KOPT-K1 (cell line): ENCODE data around the gene CELA3B.
"Not testable (repeated sequence)": the region's sequence is repeated elsewhere in the genome, so short reads cannot be mapped to it uniquely, and the experiment has no call there.

Experiments used
- H3K27ac ChIP-seq: fragments of 200-600 bp; sonication (generic); 2 replicates; pipeline ENCODE4 v1.5.1; 2016; ENCODE audit warnings: antibody characterized with exemption, mild to moderate bottlenecking, low read depth, low read length; ENCODE audit not compliant: poor library complexity, severe bottlenecking
- H3K36me3 ChIP-seq: fragments of 200-600 bp; sonication (generic); 2 replicates; pipeline ENCODE4 v1.5.1; 2017; ENCODE audit warnings: antibody characterized with exemption, mild to moderate bottlenecking, low read length, moderate library complexity; ENCODE audit not compliant: insufficient read depth
- H3K9me3 ChIP-seq: fragments of 200-600 bp; sonication (generic); 2 replicates; pipeline ENCODE4 v1.5.1; 2017; ENCODE audit warnings: antibody characterized with exemption, low read length, mild to moderate bottlenecking; ENCODE audit not compliant: insufficient read depth, poor library complexity, severe bottlenecking

CELA3B gene

DNA sequence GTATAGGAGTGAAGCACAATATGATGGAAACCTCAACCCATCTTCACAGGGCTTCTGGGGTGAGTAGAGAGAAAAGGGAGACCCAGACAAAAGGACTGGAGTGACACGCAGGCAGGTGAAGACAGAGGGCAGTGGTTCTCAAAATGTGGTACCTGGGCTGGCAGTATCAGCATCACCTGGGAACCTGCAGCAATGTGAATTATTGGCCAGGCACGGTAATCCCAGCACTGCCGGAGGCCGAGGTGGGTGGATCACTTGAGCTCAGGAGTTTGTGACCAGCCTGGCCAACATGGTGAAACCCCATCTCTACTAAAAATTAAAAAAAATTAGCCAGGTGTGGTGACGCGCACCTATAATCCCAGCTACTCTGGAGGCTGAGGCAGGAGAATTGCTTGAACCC, 5.3 kb downstream of the CELA3B start:
- H3K27ac ChIP-seq, H3K36me3 ChIP-seq: not testable (repeated sequence)

DNA sequence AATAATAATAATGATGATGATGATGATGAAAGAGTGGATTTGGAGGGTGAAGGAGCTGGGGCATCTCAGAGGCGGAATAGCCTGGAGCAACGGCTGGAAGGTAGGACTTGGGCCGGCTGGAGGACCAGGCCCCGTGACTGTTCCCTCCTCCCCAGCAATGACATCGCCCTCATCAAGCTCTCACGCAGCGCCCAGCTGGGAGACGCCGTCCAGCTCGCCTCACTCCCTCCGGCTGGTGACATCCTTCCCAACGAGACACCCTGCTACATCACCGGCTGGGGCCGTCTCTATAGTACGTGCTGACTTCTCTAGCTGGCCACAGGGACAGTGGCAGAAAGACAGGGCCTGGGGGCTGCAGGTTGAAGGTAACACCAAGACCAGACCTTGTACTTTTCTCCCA, 6.7 kb downstream of the CELA3B start:
- H3K27ac ChIP-seq, H3K9me3 ChIP-seq, H3K36me3 ChIP-seq: not testable (repeated sequence)

More for the DNA sequence above, 5.3 kb downstream of the CELA3B start:
- H3K9me3 ChIP-seq: not testable (repeated sequence)

DNA sequence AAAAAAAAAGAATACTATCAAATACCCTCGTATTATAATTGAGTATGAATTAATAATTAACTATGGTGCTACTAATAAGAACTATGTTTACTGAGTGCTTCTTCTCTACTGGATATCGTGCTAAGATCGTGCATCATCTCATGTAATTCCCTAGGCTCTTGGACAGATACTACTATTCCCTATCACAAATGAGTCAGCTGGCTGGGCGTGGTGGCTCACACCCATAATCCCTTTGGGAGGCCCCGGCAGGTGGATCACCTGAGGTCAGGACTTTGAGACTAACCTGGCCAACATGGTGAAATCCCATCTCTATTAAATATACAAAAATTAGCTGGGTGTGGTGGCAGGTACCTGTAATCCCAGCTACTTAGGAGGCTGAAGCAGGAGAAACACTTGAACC, 9.1 kb downstream of the CELA3B start:
- not testable (repeated sequence) for H3K9me3 ChIP-seq, H3K36me3 ChIP-seq, H3K27ac ChIP-seq

DNA sequence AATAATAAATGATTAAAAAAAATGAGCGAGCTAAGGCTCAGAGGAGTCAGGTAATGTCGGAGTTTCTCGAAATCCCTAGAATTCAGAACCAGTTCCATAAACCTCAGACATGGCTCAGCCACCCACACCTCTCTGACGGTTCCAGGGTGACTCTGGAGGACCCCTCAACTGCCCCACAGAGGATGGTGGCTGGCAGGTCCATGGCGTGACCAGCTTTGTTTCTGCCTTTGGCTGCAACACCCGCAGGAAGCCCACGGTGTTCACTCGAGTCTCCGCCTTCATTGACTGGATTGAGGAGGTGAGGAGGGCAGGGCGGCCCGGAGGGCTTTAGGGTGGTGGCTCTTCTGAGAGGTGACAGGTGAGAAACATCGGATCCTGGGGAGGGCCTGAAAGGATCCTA, 9.6 kb downstream of the CELA3B start:
- not testable (repeated sequence) for H3K9me3 ChIP-seq, H3K36me3 ChIP-seq, H3K27ac ChIP-seq

DNA sequence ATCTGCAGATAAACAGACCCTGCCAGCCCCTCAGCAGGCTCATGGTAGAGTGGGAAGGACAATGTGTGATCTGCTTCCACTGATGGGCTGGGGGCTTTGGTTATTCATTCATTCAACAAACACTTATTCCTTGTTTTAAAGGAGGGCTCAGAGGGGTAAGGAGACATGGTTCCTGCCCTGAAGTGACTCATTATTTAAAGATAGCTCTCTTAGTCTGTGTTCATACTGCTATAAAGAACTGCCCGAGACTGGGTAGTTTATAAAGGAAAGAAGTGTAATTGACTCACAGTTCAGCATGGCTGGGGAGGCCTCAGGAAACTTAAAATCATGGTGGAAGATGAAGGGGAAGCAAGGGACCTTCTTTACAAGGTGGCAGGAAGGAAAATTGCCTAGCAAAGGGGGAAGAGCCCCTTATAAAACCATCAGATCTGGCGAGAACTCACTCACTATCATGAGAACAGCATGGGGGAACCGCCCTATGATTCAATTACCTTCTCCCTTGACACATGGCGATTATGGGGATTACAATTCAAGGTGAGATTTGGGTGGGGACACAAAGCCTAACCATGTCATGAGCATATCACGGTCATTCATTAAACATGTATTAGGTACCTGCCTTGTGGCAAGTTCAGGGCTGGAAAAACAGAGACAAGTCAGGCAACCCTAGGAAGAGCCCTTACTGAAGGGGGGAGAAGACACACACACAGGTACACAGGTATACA, 13.0 kb downstream of the CELA3B start:
- H3K36me3 ChIP-seq, H3K9me3 ChIP-seq, H3K27ac ChIP-seq: not testable (repeated sequence)

DNA sequence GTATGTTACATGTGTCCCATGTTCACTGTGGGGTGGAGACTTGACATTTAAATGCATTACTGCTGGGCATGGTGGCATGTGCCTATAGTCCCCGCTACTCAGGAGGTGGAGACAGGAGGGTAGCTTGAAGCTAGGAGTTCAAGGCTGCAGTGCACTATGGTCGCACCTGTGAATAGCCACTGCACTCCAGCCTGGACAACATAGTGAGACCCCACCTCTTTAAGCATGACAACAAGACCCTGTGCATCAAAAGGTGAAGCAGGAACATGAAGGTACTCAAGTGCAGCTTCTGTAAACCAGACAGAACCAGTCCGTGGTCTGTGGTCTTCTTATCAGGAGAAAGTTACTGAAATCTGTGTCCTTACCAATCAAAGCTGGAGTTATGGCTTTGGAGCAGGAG, 15.4 kb downstream of the CELA3B start:
- not testable (repeated sequence) for H3K27ac ChIP-seq, H3K9me3 ChIP-seq, H3K36me3 ChIP-seq

DNA sequence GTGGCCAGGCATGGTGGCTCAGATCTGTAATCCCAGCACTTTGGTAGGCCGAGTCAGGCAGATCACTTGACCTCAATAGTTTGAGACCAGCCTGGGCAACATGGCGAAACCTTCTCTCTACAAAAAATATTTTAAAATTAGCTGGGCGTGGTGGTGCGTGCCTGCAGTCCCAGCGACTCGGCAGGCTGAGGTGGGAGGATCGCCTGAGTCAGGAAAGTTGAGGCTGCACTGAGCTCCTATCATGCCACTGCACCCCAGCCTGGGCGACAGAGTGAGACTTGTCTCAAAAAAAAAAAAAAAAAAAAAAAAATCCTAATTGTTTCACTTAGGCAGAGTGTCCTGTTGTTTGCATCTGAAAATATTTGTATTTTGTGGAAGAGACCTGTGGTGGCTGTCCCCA, 17.9 kb downstream of the CELA3B start:
- H3K9me3 ChIP-seq, H3K36me3 ChIP-seq, H3K27ac ChIP-seq: not testable (repeated sequence)

DNA sequence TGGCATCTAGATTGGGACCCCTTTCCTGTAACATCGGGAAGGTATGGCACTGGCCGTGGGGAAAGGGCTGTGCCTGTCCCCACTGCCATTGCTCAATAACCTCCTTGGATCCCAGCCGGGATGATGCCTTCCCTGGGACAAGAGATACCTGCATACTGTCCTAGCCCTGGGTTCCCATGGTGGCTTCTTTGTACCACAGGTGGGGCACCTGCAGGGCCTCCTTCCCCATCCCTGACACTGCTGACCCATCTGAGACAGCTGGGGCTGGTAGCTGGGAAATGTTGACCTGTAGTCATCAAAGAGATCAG, 19.8 kb downstream of the CELA3B start:
- not testable (repeated sequence) for H3K27ac ChIP-seq, H3K9me3 ChIP-seq, H3K36me3 ChIP-seq

DNA sequence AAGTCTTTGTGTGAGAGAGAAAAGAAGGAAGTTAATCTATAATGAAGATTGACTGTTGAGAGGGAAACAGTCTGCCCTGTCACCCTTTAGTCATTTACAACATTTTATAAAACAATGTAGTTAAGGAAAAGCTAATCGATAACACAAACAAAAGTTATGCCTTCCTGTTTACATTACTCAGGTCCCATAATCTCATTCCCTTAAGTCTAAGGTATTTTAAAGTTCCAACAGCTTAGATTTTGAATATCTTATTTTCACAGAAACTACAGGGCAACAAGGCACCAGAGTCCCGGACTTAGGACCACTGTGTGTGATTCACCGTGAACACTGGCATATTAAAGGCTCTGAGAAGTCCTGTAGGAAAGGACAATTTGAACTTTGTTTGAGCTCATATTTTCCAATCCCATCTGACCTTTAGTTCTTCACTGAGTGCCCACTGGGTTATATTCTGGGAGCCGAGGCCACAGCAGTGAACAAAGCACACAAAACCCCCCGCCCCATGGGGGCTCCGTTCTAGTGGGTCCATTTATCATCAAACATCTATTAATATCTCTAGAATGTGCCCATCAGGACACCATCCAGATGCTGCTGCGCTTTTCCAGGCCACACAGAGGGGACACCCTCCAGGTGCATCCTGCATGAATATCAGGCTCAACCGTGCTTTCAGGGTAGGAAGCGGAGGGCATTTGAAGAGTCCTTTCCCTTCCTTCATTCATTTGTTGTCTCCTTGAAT, 21.2 kb downstream of the CELA3B start:
- H3K9me3 ChIP-seq, H3K27ac ChIP-seq, H3K36me3 ChIP-seq: not testable (repeated sequence)

DNA sequence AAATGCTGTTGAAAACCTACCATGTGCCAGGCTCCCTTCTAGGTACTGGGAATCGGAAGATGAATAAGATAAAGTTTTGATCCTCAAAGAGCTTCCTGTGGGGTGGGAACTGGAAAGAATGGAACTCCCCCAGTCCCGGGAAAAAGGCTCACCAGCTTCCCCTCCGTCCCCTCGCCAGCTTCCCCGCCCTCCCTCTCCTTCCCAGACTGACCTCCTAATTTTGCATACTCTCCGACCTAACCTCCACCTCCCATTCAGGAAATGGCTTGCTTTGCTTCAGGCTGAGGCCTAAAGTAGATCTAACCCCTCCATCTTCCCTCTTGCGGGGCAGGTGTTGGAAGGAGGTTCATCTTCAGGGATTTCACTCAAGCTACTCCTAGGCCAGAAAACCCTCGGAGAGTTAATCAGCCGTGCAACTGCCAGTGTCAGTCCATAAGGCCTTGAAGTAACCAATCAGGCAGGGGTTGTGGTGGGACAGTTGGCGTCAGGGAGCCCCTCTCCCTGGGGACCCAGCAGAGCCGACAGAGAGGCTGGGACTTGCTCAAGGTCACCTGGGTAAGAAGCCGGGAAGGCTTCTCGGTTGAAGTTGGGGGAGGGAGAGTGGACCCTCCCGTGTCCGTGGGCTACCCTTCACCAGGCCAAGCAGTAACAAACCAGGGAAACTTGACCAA, 21.9 kb downstream of the CELA3B start:
- H3K36me3 ChIP-seq, H3K9me3 ChIP-seq, H3K27ac ChIP-seq: not testable (repeated sequence)

DNA sequence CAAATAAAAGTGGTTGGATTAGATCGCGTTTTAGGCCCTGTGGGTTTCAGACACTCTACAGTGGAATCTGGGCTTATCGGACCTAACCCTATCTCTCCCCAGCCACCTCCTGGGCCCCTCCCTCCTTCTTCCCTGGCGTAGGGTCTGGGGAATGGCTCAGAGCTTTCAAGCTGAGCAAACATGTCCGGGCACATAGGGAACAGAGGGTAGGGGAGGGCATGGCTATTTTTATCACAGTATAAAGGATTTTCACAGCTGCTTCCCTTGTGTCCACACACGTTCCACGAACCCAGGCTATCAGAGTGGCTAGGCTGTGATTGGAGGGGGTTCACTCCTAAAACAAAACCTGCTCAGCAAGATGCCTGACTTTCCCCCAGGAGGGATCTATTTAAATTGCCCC, 22.8 kb downstream of the CELA3B start:
- H3K9me3 ChIP-seq, H3K27ac ChIP-seq: not testable (repeated sequence)

DNA sequence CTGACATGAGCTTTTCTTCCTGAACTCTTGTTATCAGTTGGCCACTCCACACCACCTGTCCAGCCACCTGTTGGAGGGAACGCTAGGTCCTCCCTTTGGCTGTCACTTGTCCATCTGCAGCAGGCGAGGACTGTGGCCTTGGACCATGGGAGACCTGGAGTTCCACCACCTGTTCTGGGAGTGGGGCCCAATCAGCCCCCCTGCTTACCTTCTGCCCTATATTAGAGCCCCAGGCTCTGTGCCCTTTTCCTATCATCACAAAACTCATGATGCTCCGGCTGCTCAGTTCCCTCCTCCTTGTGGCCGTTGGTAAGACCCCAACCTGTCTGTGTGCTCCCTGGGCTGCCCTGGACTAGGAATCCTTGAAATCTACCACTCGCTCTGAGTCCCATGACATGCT, 24.6 kb downstream of the CELA3B start, which contains the start of gene CELA3A:
Gene CELA3A (plus strand): TSS at position 249 of the 400 bp plus-strand sequence. CDS start 18 bp downstream, at position 267.
- no peak within 1 kb of the TSS for H3K27ac ChIP-seq
- H3K36me3 ChIP-seq: no peaks in the 10 kb centered on the region
- no peaks in the 10 kb centered on the region for H3K9me3 ChIP-seq

More for the DNA sequence above, 22.8 kb downstream of the CELA3B start:
- H3K36me3 ChIP-seq: not testable (repeated sequence)

DNA sequence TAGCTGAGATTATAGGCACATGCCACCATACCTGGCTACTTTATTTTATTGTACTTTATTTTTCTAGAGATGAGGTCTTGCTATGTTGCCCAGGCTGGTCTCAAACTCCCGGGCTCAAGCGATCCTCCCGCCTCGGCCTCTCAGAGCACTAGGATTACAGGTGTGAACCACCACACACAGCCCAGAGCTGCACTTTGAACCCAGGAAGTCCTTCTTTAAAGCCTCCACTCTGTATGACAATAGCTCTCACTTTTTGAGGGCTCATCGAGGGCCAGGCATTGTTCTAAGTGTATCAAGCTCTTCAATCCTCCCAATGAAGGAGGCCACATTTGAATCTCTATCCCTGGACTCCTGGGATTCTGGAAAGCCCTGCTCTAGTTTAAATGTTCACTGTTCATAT, 25.6 kb downstream of the CELA3B start:
- not testable (repeated sequence) for H3K27ac ChIP-seq, H3K9me3 ChIP-seq, H3K36me3 ChIP-seq

DNA sequence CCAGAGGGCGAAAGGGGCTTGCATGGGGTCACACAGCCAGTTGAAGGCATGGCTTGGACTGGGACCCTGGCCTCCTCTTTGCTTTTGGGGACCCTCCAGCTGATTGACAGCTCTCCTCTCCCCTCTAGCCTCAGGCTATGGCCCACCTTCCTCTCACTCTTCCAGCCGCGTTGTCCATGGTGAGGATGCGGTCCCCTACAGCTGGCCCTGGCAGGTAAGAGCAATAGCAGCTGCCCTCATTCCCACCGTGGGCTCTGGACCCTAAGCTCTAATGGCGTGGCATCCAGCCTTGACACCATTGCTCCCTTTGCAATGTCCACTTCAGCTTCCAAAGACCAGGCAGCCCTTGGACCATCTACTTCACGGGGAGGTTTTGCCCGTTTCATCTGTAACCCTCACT, 26.1 kb downstream of the CELA3B start:
- H3K9me3 ChIP-seq: not testable (repeated sequence)

DNA sequence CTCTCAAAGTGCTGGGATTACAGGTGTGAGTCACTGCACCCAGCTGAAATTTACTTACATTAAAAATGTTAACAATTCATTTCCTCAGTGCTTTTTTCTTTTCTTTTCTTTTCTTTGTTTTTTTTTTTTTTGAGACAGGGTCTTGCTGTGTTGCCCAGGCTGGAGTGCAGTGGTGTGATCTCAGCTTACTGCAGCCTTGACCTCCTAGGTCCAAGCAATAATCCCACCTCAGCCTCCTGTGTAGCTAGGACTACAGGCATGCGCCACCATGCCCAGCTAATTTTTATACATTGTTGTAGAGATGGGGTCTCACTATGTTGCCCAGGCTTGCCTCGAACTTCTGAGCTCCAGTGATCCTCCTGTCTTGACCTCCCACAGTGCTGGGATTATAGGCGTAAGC, 27.1 kb downstream of the CELA3B start:
- H3K27ac ChIP-seq, H3K9me3 ChIP-seq, H3K36me3 ChIP-seq: not testable (repeated sequence)

More for the DNA sequence above, 26.1 kb downstream of the CELA3B start:
- not testable (repeated sequence) for H3K36me3 ChIP-seq, H3K27ac ChIP-seq
